ENCODE measurements around the gene KRTAP10-12. TPM values are rescaled to one million over a fixed set of nuclear protein-coding genes. Genes with fewer than 3 reads are reported as not detected.

KRTAP10-12 gene
- total RNA-seq, 1 experiment from 2014 or later, result not detected

GRCh38 chr21:44713846-44714245 lies 16.9 kb downstream of the KRTAP10-12 start:
- Histone ChIP-seq H3K9me2 (ENCODE audit: insufficient read depth) (no peaks in the 10 kb centered on the region), H3K4me2 (ENCODE audit: low read length) (no peak overlapping the region), H3K36me3 (ENCODE audit: control insufficient read depth in 1 of 2, insufficient read depth in 2 of 2, low read length in 2 of 2) (no peaks in the 10 kb centered on the region), H3K79me2 (ENCODE audit: insufficient read depth, low read length) (no peaks in the 10 kb centered on the region), H3K4me3 (replicated peaks in 1 of 2; ENCODE audit: low read depth in 1 of 2, low read length in 2 of 2) (no peak overlapping the region), H2AFZ (ENCODE audit: low read depth, low read length, poor library complexity, severe bottlenecking) (no peak overlapping the region), H3K27me3 (ENCODE audit: insufficient read depth, low read length) (peaks cover 33% of the 10 kb centered on the region; the same call in 1 of the 2 replicates), H3K9ac (ENCODE audit: low read length) (no peak overlapping the region), H3K9me3 (ENCODE audit: control insufficient read depth in 1 of 2, insufficient read depth in 1 of 2, low read depth in 1 of 2, low read length in 2 of 2) (no peaks in the 10 kb centered on the region), H3K4me1 (ENCODE audit: control insufficient read depth in 1 of 2, insufficient read depth in 2 of 2, low read length in 2 of 2) (peaks cover 0 to 6% of the 10 kb centered on the region in 2 experiments; a peak in 1 of 4 replicates), H3K27ac (ENCODE audit: low read depth, low read length) (no peak overlapping the region), H4K20me1 (ENCODE audit: insufficient read depth) (no peaks in the 10 kb centered on the region)
- DNase-seq (ENCODE audit: low read depth, low spot score), result no peak
- no peak for ATAC-seq
- RAD21 ChIA-PET (ENCODE audit: low non-redundant PET in 1 of 2, low total read pairs in 2 of 2, uncharacterized antibody in 2 of 2, unreplicated experiment in 2 of 2), result no interaction called here
- TF ChIP-seq ZFX (IDR thresholded peaks at IDR 0.05) (no peak), EGR1 (IDR thresholded peaks at IDR 0.05; ENCODE audit: low read depth) (no peak)
- CTCF ChIA-PET, result no interaction called here
- POLR2A ChIA-PET, result no interaction called here
- intact Hi-C loops (cut with micrococcal nuclease), result no loop called here
- no TSS peak for BruUV-seq (replicated peaks)

DNA sequence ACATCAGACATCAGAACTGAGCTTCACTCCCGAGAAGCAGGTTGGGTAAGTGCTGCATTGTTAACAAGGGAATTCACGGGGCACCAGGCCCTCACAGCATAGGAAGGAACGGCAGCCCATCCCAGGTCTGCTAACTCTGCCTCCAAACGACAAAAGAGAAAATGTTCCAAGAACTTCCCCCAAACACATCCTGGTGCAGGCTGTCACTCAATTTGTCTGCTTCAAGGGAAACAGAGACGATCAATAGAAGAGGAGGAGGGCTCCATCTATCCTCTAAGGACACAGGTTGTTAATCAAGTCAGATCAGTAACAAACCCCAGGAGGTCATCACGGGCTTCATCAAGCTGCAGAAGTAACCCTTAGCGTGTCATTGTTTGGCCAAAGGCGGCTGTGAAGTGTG lies 17.9 kb downstream of the KRTAP10-12 start:
- Histone ChIP-seq H3K4me1 (ENCODE audit: control insufficient read depth in 1 of 2, insufficient read depth in 2 of 2, low read length in 2 of 2) (peaks cover 0 to 6% of the 10 kb centered on the region in 2 experiments; a peak in 1 of 4 replicates), H3K4me2 (ENCODE audit: low read length) (no peak overlapping the region), H3K4me3 (replicated peaks in 1 of 2; ENCODE audit: low read depth in 1 of 2, low read length in 2 of 2) (no peak overlapping the region), H3K27me3 (ENCODE audit: insufficient read depth, low read length) (peaks cover 33% of the 10 kb centered on the region; the same call in 1 of the 2 replicates), H4K20me1 (ENCODE audit: insufficient read depth) (no peaks in the 10 kb centered on the region), H2AFZ (ENCODE audit: low read depth, low read length, poor library complexity, severe bottlenecking) (no peak overlapping the region), H3K9me3 (ENCODE audit: control insufficient read depth in 1 of 2, insufficient read depth in 1 of 2, low read depth in 1 of 2, low read length in 2 of 2) (no peaks in the 10 kb centered on the region), H3K9me2 (ENCODE audit: insufficient read depth) (no peaks in the 10 kb centered on the region), H3K27ac (ENCODE audit: low read depth, low read length) (no peak overlapping the region), H3K9ac (ENCODE audit: low read length) (no peak overlapping the region), H3K79me2 (ENCODE audit: insufficient read depth, low read length) (no peaks in the 10 kb centered on the region), H3K36me3 (ENCODE audit: control insufficient read depth in 1 of 2, insufficient read depth in 2 of 2, low read length in 2 of 2) (no peaks in the 10 kb centered on the region)
- intact Hi-C loops (cut with micrococcal nuclease), result no loop called here
- no TSS peak for BruUV-seq (replicated peaks)
- TF ChIP-seq ZBTB33 (IDR thresholded peaks at IDR 0.05; ENCODE audit: extremely low read depth, insufficient replicate concordance, low read length) (no peak), POLR2A (IDR thresholded peaks at IDR 0.05; ENCODE audit: borderline replicate concordance, extremely low read depth, insufficient read depth, insufficient read length) (no peak), ZFX (IDR thresholded peaks at IDR 0.05) (no peak)
- RAD21 ChIA-PET (ENCODE audit: low non-redundant PET in 1 of 2, low total read pairs in 2 of 2, uncharacterized antibody in 2 of 2, unreplicated experiment in 2 of 2), result no interaction called here
- ATAC-seq, result no peak
- POLR2A ChIA-PET, result no interaction called here
- CTCF ChIA-PET, result interaction anchor here (0.7 kb wide), 1 partner anchor 28 kb away, joined by 3 read pairs; no protein-coding TSS in a partner anchor
- no peak for DNase-seq (ENCODE audit: low read depth, low spot score)
